Activated CD8-positive, alpha-beta memory T cell treated with anti-CD3 and anti-CD28 coated beads, Interleukin-2, amount 50 U/mL, for 4 hours (primary cell): ENCODE results near the gene IL4I1.

ENCODE experiments used
- DNase-seq: peaks from one replicate; pipeline ENCODE4 v3.0.0-alpha.2; 2020

IL4I1 gene

DNA sequence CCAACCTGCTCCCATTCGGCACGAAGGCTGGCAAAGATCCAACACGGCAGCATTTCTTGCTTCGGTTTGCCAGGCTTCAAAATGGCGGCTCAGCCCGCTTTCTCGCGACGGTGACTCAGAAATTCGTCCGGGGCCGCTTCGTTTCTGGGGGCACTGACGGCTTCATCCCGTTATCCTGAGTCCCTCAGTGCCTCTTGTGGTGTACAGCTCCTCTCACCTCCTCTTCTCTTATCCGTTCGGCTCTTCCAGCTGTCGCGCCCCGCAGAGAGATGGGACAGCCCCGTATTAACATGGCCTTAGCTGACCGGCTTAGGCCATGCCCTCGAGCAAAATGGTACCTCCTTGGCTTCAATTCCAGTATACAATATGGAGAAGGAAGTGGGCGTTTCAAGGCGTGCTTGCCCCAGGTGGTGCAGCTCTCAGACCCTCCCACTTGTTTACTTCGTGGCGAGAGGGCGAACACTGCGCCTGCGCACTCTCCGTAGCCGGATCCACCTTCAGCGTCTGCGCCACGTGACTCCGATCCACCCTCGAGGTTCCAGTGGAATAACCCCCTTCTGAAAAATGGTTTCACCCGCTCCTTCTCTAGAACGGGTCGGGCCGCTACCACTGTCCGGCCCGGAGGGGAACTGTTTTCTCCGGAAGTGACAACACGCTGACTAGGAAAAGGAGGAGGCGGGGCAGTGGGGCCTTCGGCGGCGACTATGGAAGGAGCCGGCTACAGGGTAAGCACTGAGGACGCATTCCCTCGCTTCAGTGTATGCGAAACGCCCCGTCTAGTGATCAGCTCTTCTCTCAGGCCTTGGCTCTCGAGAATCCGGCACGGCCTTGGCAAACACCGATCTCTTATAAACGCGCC, 19.4 kb downstream of the IL4I1 start, which contains the start of the genes AKT1S1 and TBC1D17:
Gene AKT1S1, minus strand, starts transcription at position 336 of the 859 bp plus-strand sequence. CDS start 4,060 bp downstream, outside the sequence.
Gene TBC1D17, plus strand, starts transcription at position 683 of the 859 bp plus-strand sequence. Its CDS starts 22 bp downstream, at position 705.
- DNase-seq, result peak; percentile 96

DNA sequence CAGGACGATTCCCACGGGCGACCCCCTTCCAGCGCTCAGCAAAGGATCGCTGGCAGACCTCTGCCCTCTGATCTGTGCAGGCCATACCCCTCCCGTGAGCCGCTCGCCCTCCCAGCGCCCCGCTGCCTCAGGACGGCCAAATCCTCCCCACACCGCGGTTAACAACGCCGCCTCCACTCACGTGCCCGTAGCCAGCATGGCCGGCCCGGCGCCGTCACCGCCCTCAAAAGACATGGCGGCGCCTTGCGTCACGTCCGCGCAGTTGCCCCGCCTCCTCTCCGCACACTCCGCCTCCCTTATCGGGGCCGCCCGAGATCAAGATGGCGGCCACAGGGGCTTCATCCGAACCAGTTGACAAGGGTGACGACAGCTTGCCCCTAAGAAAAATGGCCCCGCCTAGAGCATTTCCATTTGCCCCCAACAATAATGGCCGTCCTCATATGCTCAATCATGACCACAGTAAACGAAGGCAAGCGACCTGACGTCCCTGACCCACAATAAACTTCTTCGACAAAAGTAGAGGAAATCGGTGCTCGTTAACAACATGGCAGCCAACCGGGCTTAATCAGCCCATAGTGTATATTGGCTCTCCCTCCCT, 20.2 kb downstream of the IL4I1 start:
- peak; percentile 97 for DNase-seq

DNA sequence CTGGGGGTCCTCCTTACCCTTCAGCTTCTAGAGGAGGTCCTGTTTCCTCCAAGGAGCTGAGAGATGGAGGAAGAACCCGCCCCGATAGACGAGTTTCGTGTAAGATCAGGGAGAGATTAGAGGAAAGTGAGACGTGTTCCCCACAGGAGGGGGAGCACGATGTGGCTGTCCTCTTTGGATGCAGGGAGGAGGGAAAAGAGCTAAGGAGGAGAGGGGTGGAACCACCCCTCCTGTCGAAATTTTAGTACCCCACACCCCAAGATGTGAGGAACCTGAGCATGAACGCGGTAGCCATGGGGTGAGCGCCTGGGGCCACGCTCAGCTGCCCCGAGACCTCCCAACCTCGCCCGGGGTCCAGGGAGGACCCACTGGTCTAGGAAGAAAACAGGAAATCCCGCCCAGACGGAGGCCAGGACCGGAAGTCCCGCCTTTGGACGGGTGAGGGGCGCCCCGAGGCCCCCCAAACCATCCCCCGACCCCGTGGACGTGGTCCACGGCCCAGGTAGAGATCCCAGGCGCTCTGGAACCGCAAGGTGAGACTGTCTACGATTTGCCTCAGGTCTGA, 20.7 kb downstream of the IL4I1 start:
- peak; percentile 64 for DNase-seq

DNA sequence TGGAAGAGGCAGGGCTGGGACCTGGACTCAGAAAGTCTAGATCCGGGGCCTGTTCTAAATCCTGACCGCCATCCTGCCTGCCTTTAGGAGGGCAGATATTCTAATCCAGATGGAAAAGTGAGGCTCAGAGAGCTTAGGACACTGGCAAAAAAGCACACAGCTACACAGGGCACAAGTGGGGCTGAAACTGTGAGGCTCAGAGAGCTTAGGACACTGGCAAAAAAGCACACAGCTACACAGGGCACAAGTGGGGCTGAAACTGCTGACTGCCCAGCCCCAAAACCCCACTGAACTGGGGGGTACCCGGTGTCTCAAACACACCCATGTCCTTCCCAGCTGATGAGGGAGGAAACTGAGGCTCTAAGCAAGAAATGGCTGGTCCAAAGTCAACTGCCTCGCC, 21.5 kb downstream of the IL4I1 start:
- DNase-seq, result no peak

DNA sequence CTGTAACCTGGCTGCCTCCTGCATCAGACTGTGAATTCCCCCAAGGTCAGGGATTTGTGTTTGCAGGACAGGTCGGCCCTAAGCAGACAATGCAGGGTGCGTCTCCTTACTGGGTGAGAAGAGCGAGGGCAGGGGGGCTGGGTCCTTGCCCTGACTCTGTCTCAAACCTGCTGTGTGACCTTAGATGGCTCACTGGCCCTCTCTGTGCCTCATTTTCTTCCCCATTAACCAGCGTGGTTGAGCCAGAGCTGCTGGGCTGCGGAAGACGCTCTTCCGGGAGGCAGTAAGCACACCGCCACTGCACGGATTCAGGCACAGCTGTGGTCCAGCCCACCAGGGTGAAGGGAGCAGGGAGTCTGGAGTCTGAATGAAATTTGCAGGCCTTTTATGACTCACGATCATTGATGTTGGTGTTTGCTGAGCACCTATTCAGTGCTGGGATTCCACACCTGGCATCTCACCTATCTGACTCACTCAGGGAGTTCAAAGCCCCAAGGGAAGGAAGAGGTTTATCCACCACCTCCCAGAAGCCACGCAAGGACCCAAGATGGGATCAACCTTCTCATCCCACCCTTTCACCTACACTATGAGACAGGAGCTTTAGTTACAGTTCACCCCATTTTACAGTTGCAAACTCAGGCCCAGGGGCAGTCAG, 22.1 kb downstream of the IL4I1 start:
- DNase-seq, result no peak

DNA sequence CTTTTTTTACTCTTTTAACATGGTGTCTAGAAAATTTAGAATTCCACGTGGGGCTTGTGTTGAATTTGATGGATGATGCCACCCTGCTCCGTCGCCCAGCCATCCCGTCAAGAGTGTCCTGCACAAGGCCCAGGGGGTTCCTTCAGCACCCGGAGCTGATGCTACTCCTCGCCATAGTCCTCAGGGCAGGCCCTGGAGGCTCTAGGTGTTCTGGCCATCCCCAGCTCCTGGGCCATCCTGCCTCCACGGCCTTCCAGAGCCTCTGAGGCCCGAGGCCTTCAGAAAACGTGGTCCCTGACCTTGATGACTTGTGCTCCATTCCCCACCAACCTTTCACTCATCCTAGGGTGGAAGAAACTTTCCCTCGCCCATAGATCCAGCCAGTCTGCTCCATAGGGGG, 22.9 kb downstream of the IL4I1 start:
- DNase-seq, result no peak

DNA sequence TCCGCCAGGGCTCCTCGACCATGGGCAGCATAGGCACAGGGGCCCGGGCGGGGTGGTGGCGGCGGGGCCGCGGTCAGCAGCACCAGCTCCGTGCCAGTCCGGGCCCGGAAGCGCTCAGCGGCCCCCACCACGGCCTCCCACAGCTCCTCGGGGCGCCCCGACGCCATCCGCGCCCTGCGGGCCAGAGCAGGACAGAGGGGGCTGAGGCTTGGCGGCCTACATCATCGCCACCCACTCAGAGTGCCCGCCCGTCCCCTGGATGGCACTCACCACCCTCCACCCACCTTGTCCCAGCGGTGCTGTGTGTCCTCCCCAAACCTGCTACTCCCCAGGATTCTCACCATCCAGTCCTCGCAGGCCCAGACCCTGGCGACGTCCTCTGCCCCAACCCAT, 23.6 kb downstream of the IL4I1 start:
- DNase-seq, result no peak

DNA sequence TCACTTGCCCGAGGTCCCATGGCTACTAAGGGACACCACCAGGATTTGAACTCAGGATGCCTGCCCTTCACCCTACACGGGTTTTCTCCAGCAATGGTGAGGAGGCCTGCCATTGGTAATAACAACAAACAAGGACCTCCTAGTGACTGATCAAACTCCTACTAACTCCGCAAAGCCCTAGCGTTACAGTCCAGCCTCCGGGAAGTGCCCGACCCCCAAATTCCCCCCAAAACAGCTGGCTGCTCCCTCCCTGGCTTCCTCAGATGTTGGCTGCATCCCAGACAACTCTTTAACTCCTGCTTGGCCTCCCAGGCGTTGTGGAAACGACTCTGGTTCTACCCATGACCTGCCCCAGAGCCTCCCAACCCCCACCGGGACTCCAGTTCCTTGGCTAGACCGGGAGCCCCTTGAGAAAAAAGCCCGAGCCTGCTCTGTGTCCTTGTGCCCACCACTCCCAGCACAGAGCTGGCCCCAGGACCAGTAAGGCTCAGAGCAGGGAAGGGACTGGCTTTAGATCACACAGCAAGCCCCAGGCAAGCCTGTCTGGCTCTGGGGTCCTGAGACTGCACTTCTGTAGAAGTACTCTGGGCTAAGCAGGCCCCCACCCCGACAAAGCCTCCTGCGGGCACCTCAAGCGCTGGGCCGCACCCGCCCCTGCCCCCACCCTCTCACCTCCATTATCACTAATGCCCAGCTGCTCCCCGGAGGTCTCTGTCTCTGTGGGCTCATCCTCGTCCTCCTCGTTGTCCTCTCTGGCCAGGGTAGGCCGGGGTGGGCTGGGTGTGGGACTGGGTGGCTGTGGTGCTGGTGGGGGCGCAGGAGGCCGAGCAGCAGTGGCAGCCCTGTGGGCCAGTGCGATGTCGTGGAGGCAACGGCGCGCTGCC, 24.2 kb downstream of the IL4I1 start:
- no peak for DNase-seq

DNA sequence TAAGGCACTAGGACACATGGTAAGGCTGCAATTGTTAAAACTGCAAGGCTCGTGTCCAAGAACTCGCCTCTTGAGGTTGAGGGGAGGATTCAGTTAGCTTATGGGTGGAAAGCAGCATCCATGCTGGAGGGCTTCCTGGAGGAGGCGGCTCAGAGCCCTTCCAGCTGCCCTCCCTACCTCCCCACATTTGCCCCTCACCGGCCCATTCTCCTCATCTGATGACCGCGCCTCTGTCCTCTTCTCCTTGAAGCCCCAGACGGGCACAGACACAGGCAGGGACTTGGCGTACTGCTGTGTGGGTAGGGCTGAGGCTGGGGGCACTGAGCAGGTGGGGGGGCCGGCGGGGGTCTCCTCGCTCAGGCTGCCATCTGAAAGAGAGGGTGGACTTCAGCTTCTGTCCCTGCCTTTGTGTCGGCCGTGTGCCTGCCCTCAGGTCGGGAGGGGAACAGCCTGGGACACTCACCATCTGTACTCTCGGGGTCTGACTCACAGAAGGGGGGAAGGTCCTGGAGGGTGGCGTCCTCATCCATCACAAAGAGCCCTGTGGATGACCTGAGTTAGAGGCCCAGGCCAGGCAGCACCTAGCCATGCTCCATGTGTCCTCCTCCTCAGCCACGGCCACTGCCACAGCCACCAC, 25.2 kb downstream of the IL4I1 start:
- DNase-seq, result no peak

DNA sequence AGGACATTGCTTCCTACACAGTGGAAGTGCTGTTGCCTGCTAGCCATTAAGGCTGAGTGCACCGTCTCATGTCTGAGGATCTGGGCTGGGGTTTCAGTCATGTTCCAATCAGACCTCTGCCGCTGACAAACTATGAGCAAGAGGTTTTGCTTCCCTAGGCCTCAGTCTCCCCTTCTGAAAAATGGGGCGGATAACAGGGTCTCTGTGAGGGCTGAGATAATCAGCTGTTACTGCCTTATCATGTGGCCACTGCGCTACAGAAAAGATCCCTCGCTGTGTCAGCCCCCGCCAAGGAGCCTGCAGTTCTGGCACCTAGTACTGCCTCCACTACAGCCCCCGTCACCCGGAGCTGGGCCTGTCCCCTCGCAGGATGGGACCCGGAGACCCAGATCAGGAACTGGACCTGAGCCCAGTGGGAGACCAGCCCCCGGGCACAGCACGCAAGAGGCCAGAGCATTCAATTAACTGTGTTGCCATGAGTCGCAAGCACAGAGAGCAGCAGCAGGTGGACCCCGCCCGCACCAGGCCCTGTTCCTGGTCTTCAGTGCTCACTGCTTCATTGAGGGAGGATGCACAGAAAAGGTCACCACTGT, 26.3 kb downstream of the IL4I1 start:
- DNase-seq, result no peak

DNA sequence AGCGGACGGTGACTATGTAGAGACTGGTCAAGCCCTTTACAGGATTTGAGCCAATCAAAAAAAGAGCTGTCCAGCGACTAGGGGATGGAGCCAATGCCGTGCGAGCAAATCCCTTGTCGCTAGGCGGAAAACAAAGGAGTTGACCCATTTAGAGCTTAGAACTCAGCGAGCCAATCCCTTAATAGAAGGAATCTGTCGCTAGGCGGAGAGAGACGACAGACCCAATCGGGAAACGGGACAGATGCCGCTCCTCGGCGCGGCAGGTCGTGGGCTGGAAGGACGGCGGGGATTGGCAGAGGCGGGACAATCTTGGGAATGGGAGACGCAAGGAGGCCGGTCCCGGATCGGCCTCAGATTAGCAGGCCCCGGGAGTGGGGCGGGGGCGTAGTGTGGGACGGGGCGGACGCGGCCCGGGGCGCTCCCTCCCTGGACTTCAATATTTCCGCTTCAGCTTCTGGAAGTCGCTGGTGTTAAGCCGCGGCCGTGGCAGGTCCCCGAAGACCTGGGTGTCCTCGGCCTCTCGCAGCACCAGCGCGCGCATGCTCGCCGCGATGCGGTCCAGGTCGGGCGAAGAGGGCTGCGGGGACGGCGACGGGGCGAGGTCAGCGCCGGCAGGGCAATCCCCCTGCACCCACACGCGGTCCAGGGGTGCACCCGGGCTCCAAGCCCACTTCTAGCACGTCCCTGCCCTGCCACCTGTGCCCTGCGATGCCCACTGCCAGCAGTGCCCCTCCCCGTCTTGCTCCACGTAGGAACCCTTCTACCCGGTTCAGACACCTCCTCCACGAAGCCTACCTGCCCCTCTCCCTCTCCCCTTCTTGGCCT, 27.0 kb downstream of the IL4I1 start:
- peak; percentile 83 for DNase-seq

DNA sequence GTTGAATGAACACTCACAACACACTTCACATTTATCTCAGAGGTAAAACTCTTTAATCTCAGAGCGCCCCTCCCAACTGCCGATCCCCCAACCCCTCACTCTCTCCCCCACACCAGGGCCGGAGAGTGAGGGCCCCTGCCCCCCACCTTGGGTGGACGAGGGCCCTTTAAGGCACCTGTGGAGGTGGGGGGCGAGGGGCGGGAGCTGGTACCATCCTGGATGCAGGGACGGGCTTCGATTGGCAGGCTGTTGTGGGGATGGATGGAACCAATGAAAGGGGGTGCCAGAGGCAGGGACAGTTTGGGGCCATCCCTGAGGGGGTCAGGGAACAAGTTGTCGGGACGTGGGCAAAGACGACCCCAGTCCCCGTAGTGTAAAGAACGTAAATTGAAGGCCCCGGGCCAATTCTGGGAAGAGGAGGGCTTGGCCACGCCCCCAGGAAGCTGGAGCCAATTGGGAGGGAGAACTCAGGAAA, 27.6 kb downstream of the IL4I1 start:
- DNase-seq, result no peak

DNA sequence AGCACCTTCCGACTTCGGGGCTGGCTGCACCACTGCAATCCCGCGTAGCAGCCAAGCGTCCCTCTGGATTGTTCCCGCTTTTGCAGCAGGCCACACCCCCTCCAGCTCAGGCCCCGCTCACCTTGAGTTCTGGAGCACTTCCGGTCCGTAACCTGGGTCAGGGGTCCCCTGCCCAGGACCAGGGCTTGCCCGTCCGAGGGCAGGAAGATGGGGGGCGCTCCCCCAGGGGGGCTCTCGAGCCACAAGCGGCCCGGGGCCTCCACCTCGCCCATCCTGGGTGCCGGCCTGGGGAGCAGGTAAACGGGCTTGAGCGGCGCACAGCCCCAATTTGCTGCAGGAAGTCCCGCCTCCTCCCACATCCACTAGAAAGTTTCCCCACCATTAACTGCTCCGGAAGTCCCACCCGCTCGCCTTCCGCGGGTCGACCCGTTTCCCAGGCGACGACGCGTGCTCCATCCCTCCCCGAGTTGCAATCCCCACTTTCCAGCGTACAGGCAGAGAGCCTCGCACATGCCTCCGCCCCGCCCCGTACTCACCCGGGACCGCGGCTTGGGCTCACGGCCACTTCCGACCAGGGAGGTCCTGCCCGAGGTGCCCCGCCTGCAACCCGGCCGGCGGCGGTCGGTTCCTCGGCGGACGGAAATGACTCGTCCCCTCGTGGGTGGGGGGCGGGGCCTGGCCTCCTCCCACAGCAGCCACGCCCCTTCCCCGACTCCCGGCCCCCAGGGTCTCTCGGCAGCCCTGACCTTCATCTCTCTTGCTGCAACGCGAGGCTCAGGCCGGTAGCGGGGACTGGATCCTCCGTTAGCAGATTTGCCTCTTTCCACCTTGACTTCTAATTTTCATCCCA, 29.5 kb downstream of the IL4I1 start, which contains the start of gene PNKP:
Gene PNKP, minus strand, starts transcription at position 644 of the 850 bp plus-strand sequence. Its CDS starts 372 bp downstream, at position 272.
- peak; percentile 85 for DNase-seq

DNA sequence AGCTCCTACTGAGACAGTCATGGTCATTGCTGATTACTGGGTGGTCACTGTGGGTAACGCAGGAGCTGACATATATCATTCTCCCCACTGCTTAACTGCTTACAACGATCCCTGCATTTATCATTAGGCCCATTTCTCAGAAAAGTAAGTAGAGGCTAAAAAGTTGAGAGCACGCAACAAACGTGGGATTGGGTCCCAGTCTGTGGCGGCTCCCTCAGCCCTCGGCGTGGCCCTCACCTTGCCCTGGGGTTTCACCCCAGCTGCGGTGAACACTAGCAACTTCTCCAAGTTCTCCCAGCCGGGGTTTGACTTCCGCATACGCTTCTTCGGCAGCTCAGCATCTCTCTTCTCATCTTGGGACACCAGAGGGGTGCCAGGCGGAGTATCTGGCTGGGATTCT, 31.8 kb downstream of the IL4I1 start:
- no peak for DNase-seq

DNA sequence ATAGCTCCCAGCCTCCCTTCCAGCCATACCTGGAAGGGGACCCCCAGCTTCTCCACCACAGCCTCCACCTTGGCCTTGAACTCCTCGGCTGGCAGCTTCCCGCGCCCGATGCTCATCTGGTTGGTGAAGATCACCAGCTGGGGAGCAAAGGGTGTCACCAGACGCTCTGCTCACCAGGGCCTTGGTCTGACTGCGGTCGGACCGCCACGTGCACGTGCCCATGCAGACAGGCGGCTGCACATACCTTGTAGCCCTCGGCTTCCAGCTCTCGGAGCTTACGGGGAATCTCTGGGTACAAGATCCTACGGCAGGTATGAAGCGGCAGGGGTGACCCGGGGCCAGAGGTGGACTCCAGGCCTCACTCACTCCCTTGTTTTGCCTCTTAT, 32.8 kb downstream of the IL4I1 start:
- DNase-seq, result no peak

DNA sequence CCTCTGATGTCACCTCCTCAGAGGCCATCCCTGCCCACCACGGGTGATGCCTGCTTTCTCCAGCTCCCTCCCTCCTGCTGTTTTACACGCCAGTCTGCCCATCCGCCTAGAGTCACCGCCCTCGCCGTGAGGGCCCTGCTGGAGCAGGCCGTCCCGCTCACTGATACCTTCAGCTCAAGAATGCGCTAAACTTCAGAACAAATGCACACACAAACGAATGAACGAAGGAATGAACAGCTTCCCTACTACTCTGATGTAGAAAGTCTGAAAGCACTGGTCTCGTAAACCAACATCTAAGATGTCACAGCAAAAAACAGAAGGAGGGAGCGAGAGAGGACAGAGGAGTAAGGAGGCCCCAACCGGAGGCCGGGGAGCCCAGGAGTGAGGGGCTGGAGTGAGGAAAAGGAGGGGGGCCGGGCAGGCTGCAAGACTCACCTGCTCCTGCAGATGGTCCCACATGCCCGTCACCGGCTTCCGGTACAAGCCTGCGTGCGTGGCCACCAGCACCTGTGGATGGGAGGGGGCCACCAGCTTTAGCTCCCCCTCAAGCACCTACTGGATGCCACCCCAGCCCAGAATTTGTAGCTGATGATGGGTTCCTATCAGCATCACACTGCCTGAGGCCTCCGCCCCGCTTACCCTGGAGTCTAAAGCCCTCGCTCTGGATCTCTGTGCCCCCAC, 33.3 kb downstream of the IL4I1 start:
- no peak for DNase-seq

DNA sequence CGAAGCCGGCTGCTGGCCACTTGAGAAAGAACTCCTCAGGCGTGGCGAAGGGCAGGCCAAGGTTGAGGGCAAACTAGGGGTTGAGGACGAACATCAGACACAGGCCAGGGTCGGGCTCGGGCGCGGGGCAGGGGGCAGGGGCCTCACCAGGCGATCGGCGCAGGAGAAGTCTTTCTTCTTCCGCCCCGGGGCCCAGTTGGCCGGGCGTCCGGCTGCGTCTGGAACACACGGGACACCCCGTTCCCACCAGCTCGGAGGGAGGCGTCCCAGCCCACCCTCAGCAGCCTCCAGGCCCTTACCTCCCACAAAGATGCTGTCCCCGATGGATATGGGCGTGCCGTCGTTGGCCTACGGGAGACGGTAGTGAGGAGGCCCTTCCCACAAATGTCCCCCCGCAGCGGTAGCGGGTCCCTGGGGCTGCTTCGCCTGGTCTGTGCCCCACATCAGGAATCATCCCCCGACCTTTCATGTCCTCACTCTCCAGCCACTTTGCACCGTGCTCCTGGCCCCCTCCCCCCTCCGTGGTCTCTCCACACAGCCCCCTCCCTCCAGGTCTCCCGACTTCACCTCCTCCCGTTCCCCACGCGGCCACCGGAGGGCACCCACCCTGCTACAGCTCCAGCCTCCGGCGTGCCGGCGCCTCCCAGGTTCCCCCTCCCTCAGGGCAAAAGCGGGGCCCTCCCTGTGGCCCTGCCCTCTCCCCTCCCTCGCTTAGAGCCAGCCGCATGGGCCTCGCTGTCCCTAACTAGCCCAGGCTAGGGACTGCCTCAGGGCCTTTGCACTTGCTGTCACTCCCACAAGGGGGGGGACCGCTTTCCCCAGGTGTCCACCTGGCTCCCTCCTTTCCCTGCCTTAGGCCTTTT, 34.1 kb downstream of the IL4I1 start:
- DNase-seq, result no peak
